PC-3 (cell line): ENCODE data around the gene SLC38A9. TPM values are rescaled to one million over a fixed set of nuclear protein-coding genes. Genes with fewer than 3 reads are reported as not detected.

ENCODE experiments used
- ATAC-seq: fragments of 200-7000 bp; cut with Tn5 transposase; 2 replicates; pipeline ENCODE4 v1.9.1; 2020; ENCODE audit warnings: mild to moderate bottlenecking, moderate library complexity
- BruUV-seq: library from RNA; stranded (reverse); fragments of 400-500 nt; replicated peaks from 2 replicates; lab custom pipeline; 2021; lab: Mats Ljungman, UMichigan
- CTCF ChIA-PET: fragments of 300-600 bp; sonication (Branson Sonifier 250); formaldehyde crosslinking; loops from one replicate; lab custom pipeline; 2022; ENCODE audit warnings: antibody characterized with exemption; lab: Charles Lee
- POLR2A ChIA-PET: fragments of 300-600 bp; sonication (Branson Sonifier 250); formaldehyde crosslinking; loops from one replicate; lab custom pipeline; 2022; ENCODE audit warnings: antibody characterized with exemption; ENCODE audit not compliant: unreplicated experiment; lab: Charles Lee
- DNase-seq: peaks from one replicate; pipeline ENCODE4 v3.0.0-alpha.2; 2015
- H2AFZ ChIP-seq: fragments of 300-600 bp; sonication (generic); 2 replicates; pipeline ENCODE4 v1.6.0; 2016; ENCODE audit warnings: antibody characterized with exemption, low read length
- H3F3A ChIP-seq: fragments of 300-600 bp; sonication (generic); one replicate; pipeline ENCODE4 v1.6.0; 2017; ENCODE audit warnings: antibody characterized with exemption, low read length, control low read depth, mild to moderate bottlenecking; ENCODE audit not compliant: unreplicated experiment
- H3K27ac ChIP-seq: fragments of 300-600 bp; sonication (generic); 2 replicates; pipeline ENCODE4 v1.5.1; 2016; ENCODE audit warnings: mild to moderate bottlenecking, low read length
- H3K27me3 ChIP-seq: fragments of 300-600 bp; sonication (generic); 2 replicates; pipeline ENCODE4 v1.6.1; 2016; ENCODE audit warnings: low read length, mixed read lengths
- H3K36me3 ChIP-seq: fragments of 300-600 bp; sonication (generic); 2 replicates; pipeline ENCODE4 v1.6.1; 2016; ENCODE audit warnings: low read depth, mixed run types, low read length, mixed read lengths
- H3K4me1 ChIP-seq: fragments of 300-600 bp; sonication (generic); 2 replicates; pipeline ENCODE4 v1.5.1; 2016; ENCODE audit warnings: low read length; ENCODE audit not compliant: insufficient read depth
- H3K4me2 ChIP-seq: fragments of 300-600 bp; sonication (generic); 2 replicates; pipeline ENCODE4 v1.6.0; 2016; ENCODE audit warnings: low read length
- H3K4me3 ChIP-seq: fragments of 300-600 bp; sonication (generic); 2 replicates; pipeline ENCODE4 v1.5.1; 2016; ENCODE audit warnings: mild to moderate bottlenecking, low read length, mixed read lengths
- H3K79me2 ChIP-seq: fragments of 300-600 bp; sonication (generic); 2 replicates; pipeline ENCODE4 v1.6.1; 2017; ENCODE audit warnings: low read length, mixed read lengths
- H3K9ac ChIP-seq: fragments of 300-600 bp; sonication (generic); 2 replicates; pipeline ENCODE4 v1.6.0; 2016; ENCODE audit warnings: mild to moderate bottlenecking, low read length
- H3K9me2 ChIP-seq: fragments of 300-600 bp; sonication (generic); replicated peaks from 2 replicates; pipeline ENCODE4 v1.6.1; 2016; ENCODE audit warnings: mixed run types, low read length, mixed read lengths
- H3K9me3 ChIP-seq: fragments of 300-600 bp; sonication (generic); 2 replicates; pipeline ENCODE4 v1.6.1; 2016; ENCODE audit warnings: low read length, mixed read lengths
- H4K20me1 ChIP-seq: fragments of 300-600 bp; sonication (generic); 2 replicates; pipeline ENCODE4 v1.6.1; 2016; ENCODE audit warnings: low read length, mixed read lengths
- EZH2 ChIP-seq: fragments of 300-600 bp; sonication (generic); IDR thresholded peaks from one replicate; pipeline ENCODE4 v1.6.1; 2017; ENCODE audit warnings: antibody characterized with exemption, mild to moderate bottlenecking, low read length; ENCODE audit not compliant: unreplicated experiment
- EZH2phosphoT487 ChIP-seq: fragments of 300-600 bp; sonication (generic); IDR thresholded peaks from 2 replicates; pipeline ENCODE4 v1.6.1; 2018; ENCODE audit warnings: mild to moderate bottlenecking, antibody characterized with exemption, low read length, borderline replicate concordance
- intact Hi-C: fragments of 100-400 bp; cut with micrococcal nuclease; formaldehyde crosslinking; loops from 2 replicates; pipeline ENCODE4 v1.9.0; 2023
- total RNA-seq: library from RNA; depleted of rRNA; stranded (reverse); fragments of >200 nt; gene quantifications from 2 replicates; pipeline ENCODE4 v1.2.3, GENCODE V29; 2014
- TF ChIP-seq, protein P1 (sequence below): fragments of 300-600 bp; sonication (generic); conservative IDR thresholded peaks from 2 replicates; pipeline ENCODE4 v1.5.1; 2017; ENCODE audit warnings: antibody characterized with exemption, low read depth, mild to moderate bottlenecking, low read length

The SLC38A9 gene
- total RNA-seq, 1 experiment from 2014 or later, result 12.9 TPM

DNA sequence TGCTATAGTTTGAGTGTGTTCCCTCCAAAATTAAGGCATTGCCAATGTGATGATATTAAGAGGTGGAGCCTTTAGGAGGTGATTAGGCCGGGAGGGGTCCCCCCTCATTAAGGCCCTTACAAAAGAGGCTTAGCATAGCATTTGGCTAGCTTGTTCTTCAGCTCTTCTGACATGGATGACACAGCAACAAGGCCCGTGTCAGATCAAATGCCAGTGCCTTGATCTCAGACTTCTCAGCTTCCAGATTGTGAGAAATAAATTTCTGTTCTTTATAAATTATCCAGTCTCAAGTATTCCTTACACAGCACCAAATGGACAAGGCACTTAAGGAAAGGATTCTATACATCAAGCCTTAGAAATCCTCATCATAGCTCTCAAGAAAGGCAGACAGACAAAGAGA is 31.8 kb downstream of the SLC38A9 start:
- Histone ChIP-seq H3K79me2 (no peaks in the 10 kb centered on the region), H3F3A (no peaks in the 10 kb centered on the region), H3K27ac (no peak overlapping the region), H4K20me1 (no peaks in the 10 kb centered on the region), H2AFZ (no peak overlapping the region), H3K4me2 (no peak overlapping the region), H3K9me2 (no peaks in the 10 kb centered on the region), H3K9ac (no peak overlapping the region), H3K27me3 (no peaks in the 10 kb centered on the region), H3K9me3 (no peaks in the 10 kb centered on the region), H3K4me1 (no peaks in the 10 kb centered on the region), H3K36me3 (no peaks in the 10 kb centered on the region), H3K4me3 (no peak overlapping the region)
- TF ChIP-seq, protein P1, sequence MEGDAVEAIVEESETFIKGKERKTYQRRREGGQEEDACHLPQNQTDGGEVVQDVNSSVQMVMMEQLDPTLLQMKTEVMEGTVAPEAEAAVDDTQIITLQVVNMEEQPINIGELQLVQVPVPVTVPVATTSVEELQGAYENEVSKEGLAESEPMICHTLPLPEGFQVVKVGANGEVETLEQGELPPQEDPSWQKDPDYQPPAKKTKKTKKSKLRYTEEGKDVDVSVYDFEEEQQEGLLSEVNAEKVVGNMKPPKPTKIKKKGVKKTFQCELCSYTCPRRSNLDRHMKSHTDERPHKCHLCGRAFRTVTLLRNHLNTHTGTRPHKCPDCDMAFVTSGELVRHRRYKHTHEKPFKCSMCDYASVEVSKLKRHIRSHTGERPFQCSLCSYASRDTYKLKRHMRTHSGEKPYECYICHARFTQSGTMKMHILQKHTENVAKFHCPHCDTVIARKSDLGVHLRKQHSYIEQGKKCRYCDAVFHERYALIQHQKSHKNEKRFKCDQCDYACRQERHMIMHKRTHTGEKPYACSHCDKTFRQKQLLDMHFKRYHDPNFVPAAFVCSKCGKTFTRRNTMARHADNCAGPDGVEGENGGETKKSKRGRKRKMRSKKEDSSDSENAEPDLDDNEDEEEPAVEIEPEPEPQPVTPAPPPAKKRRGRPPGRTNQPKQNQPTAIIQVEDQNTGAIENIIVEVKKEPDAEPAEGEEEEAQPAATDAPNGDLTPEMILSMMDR, result no peak
- no peak for TF ChIP-seq EZH2phosphoT487
- TF ChIP-seq EZH2, result no peak
- ATAC-seq (no peak), DNase-seq (no peak)
- ChIA-PET POLR2A (no interaction called here), CTCF (no interaction called here)
- BruUV-seq, result no TSS peak
- intact Hi-C loops, result no loop called here

DNA sequence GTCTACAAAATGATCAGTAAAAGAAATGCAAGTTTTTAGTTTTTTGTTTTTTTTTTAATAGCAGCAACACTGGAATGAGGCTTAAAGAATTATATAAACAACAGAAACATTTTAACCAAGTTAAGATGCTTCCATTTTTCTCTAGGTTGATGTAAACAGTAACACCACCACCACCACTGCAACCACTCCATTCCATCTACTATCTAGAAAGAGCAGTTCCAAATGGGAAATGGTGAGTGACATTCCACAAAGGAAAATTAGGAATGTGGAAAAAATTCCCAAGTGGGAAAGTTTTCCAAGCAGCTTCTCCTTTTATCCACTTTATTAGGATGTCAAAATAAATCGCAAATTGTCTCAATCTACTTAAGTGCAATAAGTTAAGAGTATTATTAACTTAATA is 32.6 kb downstream of the SLC38A9 start:
- POLR2A ChIA-PET, result no interaction called here
- ATAC-seq, result no peak
- H3F3A ChIP-seq, result no peaks in the 10 kb centered on the region

DNA sequence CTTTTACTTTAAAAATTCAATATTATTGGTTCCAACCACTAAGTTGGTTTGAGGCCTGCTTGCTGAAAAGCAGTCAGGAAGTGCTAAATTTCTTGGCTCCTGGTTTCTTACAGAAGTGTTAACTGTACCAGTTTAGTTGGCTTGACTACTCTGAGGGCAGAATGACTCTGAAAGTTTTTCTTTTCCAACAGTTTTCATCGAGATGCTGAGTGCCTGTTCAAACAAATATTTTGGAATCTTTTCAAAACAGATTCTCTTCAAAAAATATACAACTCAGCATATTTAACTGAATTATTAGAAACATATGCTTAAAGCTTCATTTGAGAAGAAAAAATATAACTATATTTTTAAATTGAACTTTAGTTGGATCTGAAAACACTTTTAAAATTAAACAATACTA is 37.0 kb downstream of the SLC38A9 start:
- Histone ChIP-seq H3K27me3 (no peaks in the 10 kb centered on the region), H3K9ac (no peak overlapping the region), H4K20me1 (no peaks in the 10 kb centered on the region), H3K9me3 (no peaks in the 10 kb centered on the region), H2AFZ (no peak overlapping the region), H3K79me2 (no peaks in the 10 kb centered on the region), H3K4me1 (no peaks in the 10 kb centered on the region), H3K4me2 (no peak overlapping the region), H3K27ac (no peak overlapping the region), H3K4me3 (no peak overlapping the region), H3F3A (no peaks in the 10 kb centered on the region), H3K36me3 (no peaks in the 10 kb centered on the region), H3K9me2 (no peaks in the 10 kb centered on the region)
- TF ChIP-seq EZH2, result no peak
- TF ChIP-seq, protein P1, result no peak
- no peak for TF ChIP-seq EZH2phosphoT487
- BruUV-seq, result no TSS peak
- ATAC-seq, result no peak; the same call in 1 of the 2 replicates
- POLR2A ChIA-PET, result no interaction called here
- no peak for DNase-seq
- CTCF ChIA-PET, result no interaction called here
- intact Hi-C loops, result no loop called here

More for the DNA sequence above, 32.6 kb downstream of the SLC38A9 start:
- no peaks in the 10 kb centered on the region for H3K4me1 ChIP-seq
- no peaks in the 10 kb centered on the region for H3K79me2 ChIP-seq
- H3K9me2 ChIP-seq, result no peaks in the 10 kb centered on the region
- TF ChIP-seq EZH2phosphoT487 (no peak), EZH2 (no peak)
- TF ChIP-seq, protein P1, result no peak
- CTCF ChIA-PET, result no interaction called here
- no peaks in the 10 kb centered on the region for H3K27me3 ChIP-seq
- BruUV-seq, result no TSS peak
- H3K9me3 ChIP-seq, result no peaks in the 10 kb centered on the region
- DNase-seq, result no peak
- H3K4me3 ChIP-seq, result no peak overlapping the region
- H3K4me2 ChIP-seq, result no peak overlapping the region
- intact Hi-C loops, result no loop called here
- no peak overlapping the region for H2AFZ ChIP-seq
- no peaks in the 10 kb centered on the region for H4K20me1 ChIP-seq
- no peaks in the 10 kb centered on the region for H3K36me3 ChIP-seq
- no peak overlapping the region for H3K27ac ChIP-seq
- H3K9ac ChIP-seq, result no peak overlapping the region
